ENCODE measurements around the gene WIPI1. TPM values are rescaled to one million over a fixed set of nuclear protein-coding genes. Genes with fewer than 3 reads are reported as not detected.

WIPI1 gene
- total RNA-seq, 3 donors from 2014 or later (not counting 1 experiment from before 2014, with no cell fraction given): 29.0 to 41.4 (median 32.0) TPM

DNA sequence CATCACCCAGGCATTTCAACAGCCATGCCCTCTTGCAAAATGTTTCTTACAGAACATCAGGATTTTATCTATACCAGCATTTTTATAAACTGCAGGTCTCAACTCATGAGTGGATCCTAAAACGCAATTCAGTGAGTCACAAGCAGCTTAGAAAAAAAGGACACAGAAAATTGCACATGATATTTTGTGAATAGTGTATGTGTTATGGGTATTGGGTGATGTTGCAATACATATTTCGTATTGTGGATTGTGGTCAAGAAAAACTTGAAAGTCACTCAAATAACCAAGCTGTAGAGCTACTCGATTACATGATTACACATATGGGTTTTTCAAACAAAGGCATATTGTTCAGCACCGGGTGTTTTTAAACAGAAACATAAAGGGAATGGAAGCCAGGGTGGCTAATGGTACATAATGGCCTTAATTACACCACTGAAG lies 1.4 kb downstream of the WIPI1 start:
- DNase-seq: no peak
- intact Hi-C loops (cut with micrococcal nuclease): no loop called here
- H3K36me3 Mint-ChIP-seq: no peaks in the 10 kb centered on the region
- Histone ChIP-seq H3K4me1 (ENCODE audit: control insufficient read depth, insufficient read depth, low read length) (peaks cover 26% of the 10 kb centered on the region), H3K27ac (ENCODE audit: low read length) (peak overlapping the region; percentile 77), H3K4me3 (ENCODE audit: low read length) (no peak overlapping the region), H3K36me3 (ENCODE audit: control insufficient read depth, insufficient read depth, low read length) (peaks cover 13% of the 10 kb centered on the region), H3K27me3 (ENCODE audit: control insufficient read depth, insufficient read depth, low read length) (no peaks in the 10 kb centered on the region), H3K9me3 (ENCODE audit: control insufficient read depth, insufficient read depth, low read length) (no peaks in the 10 kb centered on the region)
- peaks cover 49 to 52% of the 10 kb centered on the region in 2 donors for H3K4me1 Mint-ChIP-seq
- H3K4me3 Mint-ChIP-seq: peak overlapping the region; percentile 92
- TF ChIP-seq, protein P1, sequence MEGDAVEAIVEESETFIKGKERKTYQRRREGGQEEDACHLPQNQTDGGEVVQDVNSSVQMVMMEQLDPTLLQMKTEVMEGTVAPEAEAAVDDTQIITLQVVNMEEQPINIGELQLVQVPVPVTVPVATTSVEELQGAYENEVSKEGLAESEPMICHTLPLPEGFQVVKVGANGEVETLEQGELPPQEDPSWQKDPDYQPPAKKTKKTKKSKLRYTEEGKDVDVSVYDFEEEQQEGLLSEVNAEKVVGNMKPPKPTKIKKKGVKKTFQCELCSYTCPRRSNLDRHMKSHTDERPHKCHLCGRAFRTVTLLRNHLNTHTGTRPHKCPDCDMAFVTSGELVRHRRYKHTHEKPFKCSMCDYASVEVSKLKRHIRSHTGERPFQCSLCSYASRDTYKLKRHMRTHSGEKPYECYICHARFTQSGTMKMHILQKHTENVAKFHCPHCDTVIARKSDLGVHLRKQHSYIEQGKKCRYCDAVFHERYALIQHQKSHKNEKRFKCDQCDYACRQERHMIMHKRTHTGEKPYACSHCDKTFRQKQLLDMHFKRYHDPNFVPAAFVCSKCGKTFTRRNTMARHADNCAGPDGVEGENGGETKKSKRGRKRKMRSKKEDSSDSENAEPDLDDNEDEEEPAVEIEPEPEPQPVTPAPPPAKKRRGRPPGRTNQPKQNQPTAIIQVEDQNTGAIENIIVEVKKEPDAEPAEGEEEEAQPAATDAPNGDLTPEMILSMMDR (IDR thresholded peaks at IDR 0.05): no peak
- peak overlapping the region; percentile 94 to 97 for H3K27ac Mint-ChIP-seq
- 42% methylated on average over 3 of the region's 4 CpGs for WGBS (ENCODE audit: insufficient coverage)
- no peaks in the 10 kb centered on the region for H3K27me3 Mint-ChIP-seq (ENCODE audit: low read depth in 2 of 2)
- no peaks in the 10 kb centered on the region for H3K9me3 Mint-ChIP-seq
- ATAC-seq: no peak

DNA sequence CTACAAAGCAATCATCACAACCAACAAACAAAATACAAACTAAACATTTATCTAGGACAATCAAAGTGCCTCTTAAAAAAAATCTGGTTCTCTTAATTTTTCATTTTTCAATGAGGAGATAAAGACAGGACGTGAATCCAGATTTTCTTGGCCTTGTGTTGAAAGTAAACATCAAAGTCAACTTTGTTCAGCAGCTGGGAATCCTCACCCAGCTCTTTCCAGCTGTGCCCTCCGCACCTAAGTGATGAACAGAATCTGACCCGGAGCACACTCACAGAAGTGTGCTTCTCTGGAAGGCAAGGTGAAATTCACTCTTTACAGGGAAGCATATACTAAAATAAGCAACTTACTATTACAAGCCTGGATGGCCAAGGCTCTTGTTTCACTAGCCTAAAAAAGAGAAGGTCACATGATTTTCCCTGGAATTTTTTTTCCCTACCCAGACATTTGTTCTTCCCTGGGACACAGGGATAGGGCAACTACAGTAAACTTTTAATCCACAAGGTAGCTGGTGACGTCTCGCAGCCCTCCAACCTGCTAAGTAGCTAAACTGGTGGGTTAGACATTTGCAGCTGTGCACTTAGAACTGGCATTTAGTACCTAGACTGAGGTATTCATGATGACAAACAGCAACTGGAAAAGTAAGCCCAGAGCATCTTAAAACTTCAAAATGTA lies 3.2 kb downstream of the WIPI1 start:
- DNase-seq (no peak), ATAC-seq (no peak)
- H3K27ac ChIP-seq (ENCODE audit: low read length): no peak overlapping the region
- 93% methylated on average over 5 of the region's 5 CpGs for WGBS (ENCODE audit: insufficient coverage)
- H3K9me3 ChIP-seq (ENCODE audit: control insufficient read depth, insufficient read depth, low read length): no peaks in the 10 kb centered on the region
- H3K27ac Mint-ChIP-seq: peak overlapping the region in 1 of 2 donors; percentile 97
- peaks cover 16% of the 10 kb centered on the region for H3K4me1 ChIP-seq (ENCODE audit: control insufficient read depth, insufficient read depth, low read length)
- intact Hi-C loops (cut with micrococcal nuclease): no loop called here
- H3K27me3 ChIP-seq (ENCODE audit: control insufficient read depth, insufficient read depth, low read length): no peaks in the 10 kb centered on the region
- peaks cover 31 to 34% of the 10 kb centered on the region in 2 donors for H3K4me1 Mint-ChIP-seq
- no peak overlapping the region for H3K4me3 ChIP-seq (ENCODE audit: low read length)
- peaks cover 26% of the 10 kb centered on the region for H3K36me3 ChIP-seq (ENCODE audit: control insufficient read depth, insufficient read depth, low read length)
- TF ChIP-seq, protein P1 (IDR thresholded peaks at IDR 0.05): no peak
- no peak overlapping the region for H3K4me3 Mint-ChIP-seq
- H3K9me3 Mint-ChIP-seq: no peaks in the 10 kb centered on the region
- no peaks in the 10 kb centered on the region for H3K27me3 Mint-ChIP-seq (ENCODE audit: low read depth in 2 of 2)
- H3K36me3 Mint-ChIP-seq: no peaks in the 10 kb centered on the region

DNA sequence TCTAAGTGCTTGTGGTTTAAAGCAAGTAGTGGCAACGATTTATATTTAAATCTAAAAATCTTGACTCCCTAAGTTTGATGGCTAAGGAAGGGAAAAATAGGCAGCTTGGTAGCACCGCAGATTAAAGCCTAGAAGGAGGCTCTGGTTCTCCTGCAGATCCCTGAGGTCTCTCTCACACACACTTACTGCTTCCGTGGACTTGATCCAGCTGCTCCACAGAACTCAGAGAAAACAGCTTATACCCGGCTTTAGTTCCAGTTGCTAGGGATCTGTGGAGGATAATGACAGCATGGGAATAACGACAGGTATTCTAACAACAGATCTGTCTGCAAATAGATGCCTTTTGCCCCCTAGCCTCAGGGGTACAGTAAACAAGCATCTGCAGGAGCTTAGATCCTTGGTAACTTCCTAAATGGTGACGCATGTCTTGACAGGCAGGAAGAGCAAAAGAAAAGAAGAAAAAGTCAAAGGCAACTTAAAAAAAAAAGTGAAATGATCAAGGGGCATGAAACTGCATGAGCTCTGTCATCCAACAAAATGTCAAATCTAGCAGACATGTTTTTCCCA lies 4.5 kb downstream of the WIPI1 start:
- H3K27ac ChIP-seq (ENCODE audit: low read length): no peak overlapping the region
- TF ChIP-seq, protein P1 (IDR thresholded peaks at IDR 0.05): no peak
- Mint-ChIP-seq H3K27ac (no peak overlapping the region), H3K4me1 (peaks cover 19 to 22% of the 10 kb centered on the region in 2 donors), H3K4me3 (no peak overlapping the region), H3K9me3 (no peaks in the 10 kb centered on the region), H3K36me3 (no peaks in the 10 kb centered on the region), H3K27me3 (ENCODE audit: low read depth in 2 of 2) (no peaks in the 10 kb centered on the region)
- DNase-seq: no peak
- H3K4me1 ChIP-seq (ENCODE audit: control insufficient read depth, insufficient read depth, low read length): peaks cover 10% of the 10 kb centered on the region
- no peaks in the 10 kb centered on the region for H3K9me3 ChIP-seq (ENCODE audit: control insufficient read depth, insufficient read depth, low read length)
- WGBS (ENCODE audit: insufficient coverage): 83% methylated on average over 5 of the region's 6 CpGs
- ATAC-seq: no peak
- no peak overlapping the region for H3K4me3 ChIP-seq (ENCODE audit: low read length)
- intact Hi-C loops (cut with micrococcal nuclease): no loop called here
- no peaks in the 10 kb centered on the region for H3K27me3 ChIP-seq (ENCODE audit: control insufficient read depth, insufficient read depth, low read length)
- H3K36me3 ChIP-seq (ENCODE audit: control insufficient read depth, insufficient read depth, low read length): peaks cover 35% of the 10 kb centered on the region
